Measurements from ENCODE around the gene CADPS2. TPM values are rescaled to one million over a fixed set of nuclear protein-coding genes. Genes with fewer than 3 reads are reported as not detected.

The CADPS2 gene
- total RNA-seq, 2 donors from 2014 or later, result 4.3 to 11.7 TPM

DNA sequence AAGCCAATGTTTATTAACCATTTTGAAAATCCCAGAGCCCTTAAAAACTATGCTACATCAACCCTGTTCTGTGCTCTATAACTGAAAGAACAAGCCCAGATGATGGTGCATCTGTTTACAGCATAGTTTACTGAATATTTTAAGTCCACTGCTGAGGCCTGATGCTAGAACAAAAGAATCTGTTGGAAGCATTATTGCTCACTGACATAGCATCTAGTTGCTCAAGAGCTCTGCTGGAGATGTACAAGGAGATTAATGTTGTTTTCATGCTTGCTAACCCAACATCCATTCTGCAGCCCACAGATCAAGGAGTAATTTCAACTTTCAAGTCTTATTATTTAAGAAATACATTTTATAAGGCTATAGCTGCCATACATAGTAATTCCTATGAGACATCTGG, 400.4 kb downstream of the CADPS2 start:
- no peaks in the 10 kb centered on the region for H3K27me3 ChIP-seq (ENCODE audit: control insufficient read depth, insufficient read depth, low read length, poor library complexity, severe bottlenecking)
- H3K36me3 Mint-ChIP-seq (ENCODE audit: low read depth), result no peaks in the 10 kb centered on the region
- DNase-seq, result no peak
- H3K4me1 Mint-ChIP-seq, result no peaks in the 10 kb centered on the region
- H3K4me3 ChIP-seq (ENCODE audit: low read length), result no peak overlapping the region
- no peaks in the 10 kb centered on the region for H3K27me3 Mint-ChIP-seq (ENCODE audit: insufficient read depth)
- no peaks in the 10 kb centered on the region for H3K9me3 Mint-ChIP-seq
- no peak overlapping the region for H3K27ac ChIP-seq (ENCODE audit: low read depth, low read length)
- H3K36me3 ChIP-seq (ENCODE audit: control insufficient read depth, insufficient read depth, low read length), result no peaks in the 10 kb centered on the region
- H3K4me1 ChIP-seq (ENCODE audit: control insufficient read depth, insufficient read depth, low read length), result no peaks in the 10 kb centered on the region
- no peak overlapping the region for H3K27ac Mint-ChIP-seq
- H3K9ac ChIP-seq (ENCODE audit: extremely low read depth, low read length, poor library complexity, severe bottlenecking), result no peak overlapping the region
- H3K9me3 ChIP-seq (ENCODE audit: control insufficient read depth, low read length), result no peaks in the 10 kb centered on the region
- TF ChIP-seq, protein P1, sequence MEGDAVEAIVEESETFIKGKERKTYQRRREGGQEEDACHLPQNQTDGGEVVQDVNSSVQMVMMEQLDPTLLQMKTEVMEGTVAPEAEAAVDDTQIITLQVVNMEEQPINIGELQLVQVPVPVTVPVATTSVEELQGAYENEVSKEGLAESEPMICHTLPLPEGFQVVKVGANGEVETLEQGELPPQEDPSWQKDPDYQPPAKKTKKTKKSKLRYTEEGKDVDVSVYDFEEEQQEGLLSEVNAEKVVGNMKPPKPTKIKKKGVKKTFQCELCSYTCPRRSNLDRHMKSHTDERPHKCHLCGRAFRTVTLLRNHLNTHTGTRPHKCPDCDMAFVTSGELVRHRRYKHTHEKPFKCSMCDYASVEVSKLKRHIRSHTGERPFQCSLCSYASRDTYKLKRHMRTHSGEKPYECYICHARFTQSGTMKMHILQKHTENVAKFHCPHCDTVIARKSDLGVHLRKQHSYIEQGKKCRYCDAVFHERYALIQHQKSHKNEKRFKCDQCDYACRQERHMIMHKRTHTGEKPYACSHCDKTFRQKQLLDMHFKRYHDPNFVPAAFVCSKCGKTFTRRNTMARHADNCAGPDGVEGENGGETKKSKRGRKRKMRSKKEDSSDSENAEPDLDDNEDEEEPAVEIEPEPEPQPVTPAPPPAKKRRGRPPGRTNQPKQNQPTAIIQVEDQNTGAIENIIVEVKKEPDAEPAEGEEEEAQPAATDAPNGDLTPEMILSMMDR (conservative IDR thresholded peaks at IDR 0.05), result no peak
- H3K4me3 Mint-ChIP-seq, result no peak overlapping the region

DNA sequence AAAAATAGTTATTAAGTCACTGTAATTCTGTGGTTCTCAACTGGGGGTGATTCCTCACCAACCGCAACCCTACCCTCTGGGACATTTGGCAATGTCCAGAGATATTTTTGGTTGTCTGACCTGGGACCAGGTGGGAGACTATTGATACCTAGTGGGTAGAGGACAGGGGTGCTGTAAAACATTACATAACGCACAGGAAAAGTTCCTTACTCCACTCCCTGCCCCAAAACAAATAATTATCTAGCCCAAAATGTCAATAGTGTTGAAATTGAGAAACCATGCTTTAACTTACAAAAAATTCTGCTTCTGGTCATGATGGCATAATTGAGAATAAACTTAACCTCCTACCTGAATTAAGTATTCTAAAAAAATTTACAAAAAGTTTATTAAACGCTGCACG, 404.0 kb downstream of the CADPS2 start:
- no peak for DNase-seq
- WGBS, 2 experiments (ENCODE audit: insufficient coverage in 1 of 2, insufficient read length in 1 of 2), result 93 to 100% methylated on average over 2 to 4 of the region's 4 CpGs
- H3K4me3 ChIP-seq (ENCODE audit: low read length), result no peak overlapping the region
- H3K4me1 Mint-ChIP-seq, result no peaks in the 10 kb centered on the region
- H3K4me1 ChIP-seq (ENCODE audit: control insufficient read depth, insufficient read depth, low read length), result no peaks in the 10 kb centered on the region
- no peak overlapping the region for H3K9ac ChIP-seq (ENCODE audit: extremely low read depth, low read length, poor library complexity, severe bottlenecking)
- no peak overlapping the region for H3K27ac ChIP-seq (ENCODE audit: low read depth, low read length)
- TF ChIP-seq, protein P1 (conservative IDR thresholded peaks at IDR 0.05), result no peak
- H3K27ac Mint-ChIP-seq, result no peak overlapping the region
- no peak overlapping the region for H3K4me3 Mint-ChIP-seq
- H3K9me3 Mint-ChIP-seq, result no peaks in the 10 kb centered on the region
- no peaks in the 10 kb centered on the region for H3K9me3 ChIP-seq (ENCODE audit: control insufficient read depth, low read length)
- H3K36me3 ChIP-seq (ENCODE audit: control insufficient read depth, insufficient read depth, low read length), result no peaks in the 10 kb centered on the region
- no peaks in the 10 kb centered on the region for H3K27me3 ChIP-seq (ENCODE audit: control insufficient read depth, insufficient read depth, low read length, poor library complexity, severe bottlenecking)
- H3K27me3 Mint-ChIP-seq (ENCODE audit: insufficient read depth), result no peaks in the 10 kb centered on the region
- H3K36me3 Mint-ChIP-seq (ENCODE audit: low read depth), result no peaks in the 10 kb centered on the region

DNA sequence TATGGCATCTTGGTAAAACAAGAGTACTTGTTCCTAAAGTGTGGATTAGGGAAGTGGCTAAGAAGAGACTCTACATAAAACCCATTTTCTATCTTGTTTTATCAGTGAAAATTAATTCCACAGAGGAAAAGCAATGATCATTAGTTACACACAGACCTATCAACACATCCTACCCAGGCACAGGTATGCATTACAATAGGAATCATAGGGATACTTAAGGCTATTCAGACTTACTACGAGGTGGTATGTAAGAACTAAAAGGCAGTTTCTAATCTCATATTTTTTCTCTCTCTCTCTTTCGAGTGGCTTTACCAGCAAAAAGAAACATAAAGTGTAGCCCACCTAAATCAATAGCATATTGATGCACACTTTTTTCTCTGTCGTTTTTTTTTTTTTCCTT, 415.4 kb downstream of the CADPS2 start:
- H3K27me3 Mint-ChIP-seq (ENCODE audit: insufficient read depth), result no peaks in the 10 kb centered on the region
- Histone ChIP-seq H3K27ac (ENCODE audit: low read depth, low read length) (no peak overlapping the region), H3K9me3 (ENCODE audit: control insufficient read depth, low read length) (no peaks in the 10 kb centered on the region), H3K4me1 (ENCODE audit: control insufficient read depth, insufficient read depth, low read length) (no peaks in the 10 kb centered on the region), H3K27me3 (ENCODE audit: control insufficient read depth, insufficient read depth, low read length, poor library complexity, severe bottlenecking) (no peaks in the 10 kb centered on the region), H3K4me3 (ENCODE audit: low read length) (no peak overlapping the region), H3K36me3 (ENCODE audit: control insufficient read depth, insufficient read depth, low read length) (no peaks in the 10 kb centered on the region), H3K9ac (ENCODE audit: extremely low read depth, low read length, poor library complexity, severe bottlenecking) (no peak overlapping the region)
- H3K4me3 Mint-ChIP-seq, result no peak overlapping the region
- no peaks in the 10 kb centered on the region for H3K36me3 Mint-ChIP-seq (ENCODE audit: low read depth)
- H3K4me1 Mint-ChIP-seq, result no peaks in the 10 kb centered on the region
- H3K27ac Mint-ChIP-seq, result peak overlapping the region; percentile 15
- TF ChIP-seq, protein P1 (conservative IDR thresholded peaks at IDR 0.05), result no peak
- DNase-seq, result no peak
- H3K9me3 Mint-ChIP-seq, result no peaks in the 10 kb centered on the region
- 84% methylated on average over 3 of the region's 3 CpGs; no CpG with 5 or more reads in 1 of the 2 experiments for WGBS, 2 experiments (ENCODE audit: insufficient coverage in 1 of 2, insufficient read length in 1 of 2)
